ENCODE measurements around the gene DHRSX. TPM values are rescaled to one million over a fixed set of nuclear protein-coding genes. Genes with fewer than 3 reads are reported as not detected.
"Not testable (repeated sequence)": the region's sequence is repeated elsewhere in the genome, so short reads cannot be mapped to it uniquely, and the experiment has no call there.

The DHRSX gene
- total RNA-seq, 2 experiments from 2014 or later: 18.8 to 21.4 TPM

DNA sequence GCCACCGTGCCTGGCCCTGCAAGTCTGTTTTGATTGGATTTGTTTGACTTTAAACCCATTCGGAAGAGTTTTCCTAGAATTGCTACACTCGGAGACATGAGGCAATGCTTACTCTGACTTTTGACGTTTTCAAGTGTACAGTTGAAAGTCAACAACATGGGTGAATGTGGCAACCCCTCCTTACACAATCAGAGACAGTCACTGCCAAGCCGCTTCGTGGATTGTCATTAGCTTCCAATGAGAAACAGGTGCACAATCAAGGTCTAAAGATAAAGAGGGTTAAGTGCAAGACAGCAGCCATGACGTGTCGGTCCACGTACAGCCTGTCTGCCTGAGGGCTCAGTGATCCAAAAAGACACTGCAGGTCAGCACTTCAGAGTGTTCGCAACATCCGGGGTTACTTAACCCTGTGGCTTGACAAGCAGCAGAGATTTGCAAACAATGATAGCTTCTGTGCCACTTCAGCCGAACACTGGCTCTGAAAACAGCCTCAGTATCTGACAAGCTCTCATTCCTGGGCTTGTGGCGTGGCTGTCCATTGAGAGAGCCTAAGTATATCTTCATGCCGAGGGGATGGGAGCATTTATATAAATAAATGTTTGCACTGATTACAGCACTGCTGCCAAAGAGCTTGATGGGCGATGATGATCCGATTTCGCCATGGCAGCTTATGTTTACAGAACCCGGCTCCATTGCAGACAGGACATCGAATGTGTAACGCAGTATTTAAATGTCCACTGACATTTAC, 180.0 kb downstream of the DHRSX start:
- Mint-ChIP-seq H3K27me3 (ENCODE audit: low read depth) (no peaks in the 10 kb centered on the region), H3K27ac (no peak overlapping the region), H3K4me3 (no peak overlapping the region), H3K9me3 (peaks cover 9% of the 10 kb centered on the region), H3K36me3 (ENCODE audit: low read depth) (peaks cover 22% of the 10 kb centered on the region), H3K4me1 (ENCODE audit: low read depth) (peaks cover 2% of the 10 kb centered on the region)
- CTCF ChIA-PET: no interaction called here
- no peak for DNase-seq
- intact Hi-C loops (cut with micrococcal nuclease): no loop called here

DNA sequence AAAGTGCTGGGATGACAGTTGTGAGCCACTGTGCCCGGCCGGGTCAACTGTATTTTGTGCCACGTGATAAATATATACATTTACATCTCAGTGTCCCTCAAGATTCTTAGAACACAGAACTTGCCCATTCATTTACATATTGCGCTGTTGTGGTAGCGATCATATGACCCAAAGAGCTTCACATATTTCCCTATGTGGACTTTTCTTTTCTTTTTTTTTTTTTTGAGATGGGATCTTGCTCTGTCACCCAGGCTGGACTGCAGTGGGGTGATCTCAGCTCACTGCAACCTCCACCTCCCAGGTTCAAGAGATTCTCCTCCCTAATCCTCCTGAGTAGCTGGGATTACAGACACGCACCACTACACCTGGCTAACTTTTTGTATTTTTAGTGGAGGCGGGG, 180.7 kb downstream of the DHRSX start:
- CTCF ChIA-PET: no interaction called here
- Mint-ChIP-seq H3K4me3 (no peak overlapping the region), H3K9me3 (peaks cover 5% of the 10 kb centered on the region), H3K4me1 (ENCODE audit: low read depth) (no peaks in the 10 kb centered on the region), H3K27me3 (ENCODE audit: low read depth) (no peaks in the 10 kb centered on the region), H3K27ac (no peak overlapping the region), H3K36me3 (ENCODE audit: low read depth) (peaks cover 21% of the 10 kb centered on the region)
- intact Hi-C loops (cut with micrococcal nuclease): no loop called here
- DNase-seq: no peak

DNA sequence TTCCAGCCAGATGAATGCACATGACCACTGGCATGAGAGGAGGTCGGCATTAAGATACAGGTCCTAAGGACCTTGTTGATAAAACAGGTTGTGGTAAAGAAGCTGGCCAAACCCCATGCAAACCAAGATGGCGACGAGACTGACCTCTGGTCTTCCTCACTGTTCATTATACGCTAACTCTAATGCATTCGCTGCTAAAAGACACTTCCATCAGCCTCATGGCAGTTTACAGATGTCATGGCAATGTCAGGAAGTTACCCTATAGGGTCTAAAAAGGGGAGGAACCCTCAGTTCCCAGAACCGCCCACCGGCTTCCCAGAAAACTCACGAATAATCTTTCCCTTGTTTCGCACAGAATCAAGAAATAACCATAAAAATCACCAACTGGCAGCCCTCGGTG, 182.4 kb downstream of the DHRSX start:
- H3K4me3 Mint-ChIP-seq: no peak overlapping the region
- H3K9me3 Mint-ChIP-seq: peaks cover 5% of the 10 kb centered on the region
- intact Hi-C loops (cut with micrococcal nuclease): no loop called here
- no peaks in the 10 kb centered on the region for H3K4me1 Mint-ChIP-seq (ENCODE audit: low read depth)
- H3K36me3 Mint-ChIP-seq (ENCODE audit: low read depth): peaks cover 14% of the 10 kb centered on the region
- no peak overlapping the region for H3K27ac Mint-ChIP-seq
- CTCF ChIA-PET: no interaction called here
- no peak for DNase-seq
- no peaks in the 10 kb centered on the region for H3K27me3 Mint-ChIP-seq (ENCODE audit: low read depth)

DNA sequence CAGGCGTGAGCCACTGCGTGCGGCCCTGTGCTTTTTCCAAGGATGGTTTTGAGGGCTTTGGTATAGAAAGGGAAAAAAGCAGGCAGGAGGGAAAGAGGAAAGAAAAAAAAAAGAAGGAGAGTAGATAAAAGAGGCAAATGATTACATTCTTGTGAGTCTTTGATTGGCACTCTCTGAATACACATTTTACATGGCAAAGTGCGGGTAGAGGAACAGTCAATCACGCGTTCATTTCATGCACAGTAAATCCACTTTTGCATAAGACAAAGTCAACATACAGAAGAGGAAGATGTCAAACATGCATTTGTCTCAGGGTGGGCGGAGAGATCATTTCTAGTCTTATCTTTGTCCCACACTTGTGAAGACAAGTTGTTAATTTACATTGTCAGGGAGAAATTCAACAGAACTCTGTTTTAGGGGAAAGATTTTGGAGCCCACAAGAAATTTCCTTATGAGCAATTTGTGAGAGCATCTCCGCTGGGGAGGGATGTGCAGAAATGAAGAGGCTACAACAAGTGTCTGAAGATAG, 183.2 kb downstream of the DHRSX start:
- CTCF ChIA-PET: no interaction called here
- Mint-ChIP-seq H3K4me1 (ENCODE audit: low read depth) (no peaks in the 10 kb centered on the region), H3K27me3 (ENCODE audit: low read depth) (no peaks in the 10 kb centered on the region), H3K4me3 (no peak overlapping the region), H3K27ac (no peak overlapping the region), H3K36me3 (ENCODE audit: low read depth) (peaks cover 11% of the 10 kb centered on the region), H3K9me3 (peaks cover 3% of the 10 kb centered on the region)
- DNase-seq: no peak
- intact Hi-C loops (cut with micrococcal nuclease): no loop called here

DNA sequence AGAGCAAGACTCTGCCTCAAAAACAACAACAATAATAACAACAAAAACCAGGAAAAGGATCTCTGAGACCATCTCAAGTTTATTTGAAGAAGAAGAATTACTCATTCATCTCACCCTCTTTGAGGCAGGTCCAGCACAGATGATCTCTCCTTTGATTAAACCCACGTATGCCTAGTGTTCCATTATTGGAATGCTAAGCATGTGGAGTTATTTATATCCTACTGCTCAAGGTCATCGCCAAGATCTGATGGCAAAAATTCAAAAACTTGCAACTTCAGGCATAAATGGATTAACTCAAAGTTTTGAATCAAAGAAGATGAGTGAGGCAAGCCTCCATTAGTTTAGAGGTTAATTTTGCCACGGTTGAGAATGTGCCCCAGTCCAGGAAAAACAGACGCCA, 184.2 kb downstream of the DHRSX start:
- Mint-ChIP-seq H3K4me1 (ENCODE audit: low read depth) (no peaks in the 10 kb centered on the region), H3K9me3 (peaks cover 5% of the 10 kb centered on the region), H3K36me3 (ENCODE audit: low read depth) (peaks cover 18% of the 10 kb centered on the region), H3K4me3 (no peak overlapping the region), H3K27ac (no peak overlapping the region), H3K27me3 (ENCODE audit: low read depth) (no peaks in the 10 kb centered on the region)
- CTCF ChIA-PET: no interaction called here
- intact Hi-C loops (cut with micrococcal nuclease): no loop called here
- no peak for DNase-seq

DNA sequence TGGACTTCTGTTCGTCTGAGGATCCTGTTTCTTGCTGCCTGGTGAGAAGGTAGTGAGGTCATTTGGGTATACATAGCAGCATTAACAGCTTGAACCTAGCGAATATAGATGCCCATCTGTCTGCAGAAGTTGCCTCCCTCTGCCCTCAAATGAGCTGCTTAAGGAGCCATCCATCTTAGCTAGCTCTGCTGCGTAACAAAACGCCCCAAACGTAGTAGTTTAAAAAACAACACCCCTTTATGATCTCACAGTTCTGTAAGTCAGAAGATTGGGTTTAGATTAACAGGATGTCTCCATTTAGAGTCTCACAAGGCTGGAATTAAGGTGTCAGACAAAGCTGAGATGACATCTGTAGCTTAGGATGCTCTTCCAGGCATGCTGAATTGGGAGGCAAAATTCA, 185.3 kb downstream of the DHRSX start:
- peaks cover 2% of the 10 kb centered on the region for H3K9me3 Mint-ChIP-seq

DNA sequence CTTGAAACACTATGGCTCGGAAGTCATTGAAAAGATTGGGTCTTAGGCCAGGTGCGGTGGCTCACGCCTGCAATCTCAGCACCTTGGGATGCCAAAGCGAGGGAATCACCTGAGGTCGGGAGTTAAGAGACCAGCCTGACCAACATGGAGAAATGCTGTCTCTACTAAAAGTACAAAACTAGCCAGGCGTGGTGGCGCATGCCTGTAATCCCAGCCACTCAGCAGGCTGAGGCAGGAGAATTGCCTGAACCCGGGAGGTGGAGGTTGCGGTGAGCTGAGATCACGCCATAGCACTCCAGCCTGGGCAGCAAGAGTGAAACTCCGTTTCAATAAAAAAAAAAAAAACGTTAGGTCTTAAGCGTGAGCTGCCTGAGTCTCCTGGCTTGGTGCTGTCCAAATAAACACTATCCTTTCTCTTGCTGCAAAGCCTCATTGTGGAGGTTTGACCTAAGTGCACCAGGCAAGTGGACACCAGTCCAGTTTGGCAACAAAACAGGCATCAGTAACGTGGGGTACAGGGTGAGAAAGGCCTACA, 185.9 kb downstream of the DHRSX start:
- Mint-ChIP-seq H3K4me1 (ENCODE audit: low read depth) (no peaks in the 10 kb centered on the region), H3K27ac (no peak overlapping the region), H3K4me3 (no peak overlapping the region), H3K9me3 (peaks cover 2% of the 10 kb centered on the region), H3K27me3 (ENCODE audit: low read depth) (no peaks in the 10 kb centered on the region), H3K36me3 (ENCODE audit: low read depth) (peaks cover 25% of the 10 kb centered on the region)
- DNase-seq: no peak
- CTCF ChIA-PET: no interaction called here
- intact Hi-C loops (cut with micrococcal nuclease): no loop called here

More for the DNA sequence above, 185.3 kb downstream of the DHRSX start:
- DNase-seq: no peak
- Mint-ChIP-seq H3K36me3 (ENCODE audit: low read depth) (peaks cover 23% of the 10 kb centered on the region), H3K27me3 (ENCODE audit: low read depth) (no peaks in the 10 kb centered on the region), H3K4me1 (ENCODE audit: low read depth) (no peaks in the 10 kb centered on the region), H3K27ac (no peak overlapping the region), H3K4me3 (no peak overlapping the region)
- intact Hi-C loops (cut with micrococcal nuclease): no loop called here
- CTCF ChIA-PET: no interaction called here

DNA sequence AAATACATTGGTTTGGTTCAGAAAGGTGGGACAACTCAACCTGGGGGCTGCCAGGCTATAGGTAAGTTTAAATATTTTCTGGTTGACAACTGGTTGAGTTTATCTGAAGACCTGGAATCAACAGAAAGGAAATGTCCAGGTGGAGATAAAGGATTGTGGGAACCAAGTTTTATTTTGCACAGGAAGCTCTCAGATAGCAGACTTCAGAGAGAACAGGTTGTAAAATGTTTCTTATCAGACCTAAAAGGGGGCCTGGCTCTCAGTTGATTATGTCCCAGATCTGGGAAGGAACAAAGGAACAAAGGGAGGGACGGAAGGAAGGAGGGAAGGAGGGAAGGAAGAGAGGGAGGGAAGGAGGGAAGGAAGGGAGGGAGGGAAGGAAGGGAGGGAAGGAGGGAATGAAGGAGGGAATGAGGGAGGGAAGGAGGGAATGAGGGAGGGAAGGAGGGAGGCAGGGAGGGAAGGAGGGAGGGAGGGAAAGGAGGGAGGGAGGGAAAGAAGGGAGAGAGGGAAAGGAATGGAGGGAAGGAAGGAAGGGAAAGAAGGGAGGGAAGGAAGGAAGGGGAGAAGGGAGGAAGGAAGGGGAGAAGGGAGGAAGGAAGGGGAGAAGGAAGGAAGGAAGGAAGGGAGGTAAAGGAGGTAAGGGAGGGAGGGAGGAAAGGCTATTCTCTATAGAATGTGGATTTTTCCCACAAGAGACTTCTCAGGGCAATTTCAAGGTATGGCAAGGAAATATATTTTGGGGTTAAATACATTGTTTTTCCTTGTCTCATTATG, 186.7 kb downstream of the DHRSX start:
- no peaks in the 10 kb centered on the region for H3K27me3 Mint-ChIP-seq (ENCODE audit: low read depth)
- H3K4me3 Mint-ChIP-seq: no peak overlapping the region
- no peak for DNase-seq
- no peak overlapping the region for H3K27ac Mint-ChIP-seq
- H3K9me3 Mint-ChIP-seq: peaks cover 2% of the 10 kb centered on the region
- CTCF ChIA-PET: no interaction called here
- H3K36me3 Mint-ChIP-seq (ENCODE audit: low read depth): peaks cover 25% of the 10 kb centered on the region
- H3K4me1 Mint-ChIP-seq (ENCODE audit: low read depth): no peaks in the 10 kb centered on the region
- intact Hi-C loops (cut with micrococcal nuclease): no loop called here

DNA sequence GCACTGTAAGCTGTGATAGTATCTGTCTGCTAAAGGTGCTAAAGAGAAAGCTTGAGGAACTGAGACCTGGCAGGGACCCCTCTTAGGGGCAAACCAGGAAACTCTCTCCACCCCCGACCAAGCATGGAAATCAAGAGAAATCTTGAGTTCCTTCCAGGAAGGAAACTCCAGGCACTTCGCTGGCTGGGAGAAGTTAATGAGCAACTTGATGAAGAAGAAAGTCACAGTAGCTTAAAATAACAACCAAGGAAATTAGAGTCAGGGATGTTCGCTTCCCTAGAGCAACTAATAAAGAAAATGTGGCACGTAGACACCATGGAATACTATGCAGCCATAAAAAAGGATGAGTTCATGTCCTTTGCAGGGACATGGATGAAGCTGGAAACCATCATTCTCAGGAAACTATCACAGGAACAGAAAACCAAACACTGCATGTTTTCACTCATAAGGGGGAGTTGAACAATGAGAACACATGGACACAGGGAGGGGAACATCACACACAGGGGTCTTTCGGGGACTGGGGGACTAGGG, 188.7 kb downstream of the DHRSX start:
- H3K9me3 Mint-ChIP-seq: not testable (repeated sequence)

DNA sequence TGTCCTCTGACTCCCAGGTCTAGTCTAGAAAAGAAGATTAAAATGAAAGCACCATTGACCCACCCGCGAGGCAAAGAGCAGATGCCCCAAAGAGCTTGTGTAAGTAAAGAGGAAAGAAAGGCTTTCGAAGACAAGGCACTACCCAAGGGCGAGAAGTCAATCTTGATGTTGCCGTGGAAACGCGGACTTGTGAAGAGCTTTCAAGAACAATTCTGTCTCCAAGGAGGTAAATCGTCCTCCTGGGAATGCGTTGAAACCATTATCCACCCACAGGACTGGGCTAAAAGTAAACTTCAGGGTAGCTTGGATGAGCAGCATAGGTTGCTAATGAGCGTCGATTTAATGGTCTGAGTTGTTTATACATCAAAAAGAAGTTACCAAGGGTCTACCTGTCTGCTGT, 189.3 kb downstream of the DHRSX start:
- Mint-ChIP-seq H3K9me3 (peaks cover 8% of the 10 kb centered on the region), H3K4me3 (no peak overlapping the region), H3K36me3 (ENCODE audit: low read depth) (peaks cover 40% of the 10 kb centered on the region), H3K27ac (no peak overlapping the region), H3K4me1 (ENCODE audit: low read depth) (no peaks in the 10 kb centered on the region), H3K27me3 (ENCODE audit: low read depth) (no peaks in the 10 kb centered on the region)
- CTCF ChIA-PET: no interaction called here
- DNase-seq: no peak
- intact Hi-C loops (cut with micrococcal nuclease): no loop called here

More for the DNA sequence above, 188.7 kb downstream of the DHRSX start:
- H3K36me3 Mint-ChIP-seq (ENCODE audit: low read depth): peaks cover 36% of the 10 kb centered on the region
- H3K4me3 Mint-ChIP-seq; H3K27me3 Mint-ChIP-seq (ENCODE audit: low read depth); H3K27ac Mint-ChIP-seq; CTCF ChIA-PET; intact Hi-C loops (cut with micrococcal nuclease); H3K4me1 Mint-ChIP-seq (ENCODE audit: low read depth); DNase-seq: not testable (repeated sequence)

DNA sequence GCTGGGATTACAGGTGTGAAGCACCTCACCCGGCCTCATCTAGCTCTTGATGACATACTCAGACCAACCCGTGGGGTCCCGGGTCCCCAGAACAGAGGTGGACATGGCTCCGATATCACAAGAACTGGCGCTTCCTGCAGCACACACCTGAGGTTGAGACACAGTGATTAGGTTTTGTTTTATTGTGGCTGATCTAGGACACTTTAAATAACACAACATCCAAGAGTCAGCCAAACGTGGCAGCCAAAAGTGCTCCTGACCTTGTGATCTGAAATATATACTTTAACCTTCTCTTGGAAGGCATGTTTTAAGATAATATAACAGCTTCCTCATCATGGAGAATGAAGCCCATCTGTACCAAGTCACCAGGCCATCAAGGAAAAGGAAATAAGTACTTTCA, 198.9 kb downstream of the DHRSX start:
- CTCF ChIA-PET: no interaction called here
- Mint-ChIP-seq H3K27me3 (ENCODE audit: low read depth) (no peaks in the 10 kb centered on the region), H3K4me1 (ENCODE audit: low read depth) (no peaks in the 10 kb centered on the region), H3K4me3 (no peak overlapping the region), H3K9me3 (peaks cover 21% of the 10 kb centered on the region), H3K27ac (no peak overlapping the region), H3K36me3 (ENCODE audit: low read depth) (peaks cover 29% of the 10 kb centered on the region)
- DNase-seq: no peak
- intact Hi-C loops (cut with micrococcal nuclease): no loop called here

DNA sequence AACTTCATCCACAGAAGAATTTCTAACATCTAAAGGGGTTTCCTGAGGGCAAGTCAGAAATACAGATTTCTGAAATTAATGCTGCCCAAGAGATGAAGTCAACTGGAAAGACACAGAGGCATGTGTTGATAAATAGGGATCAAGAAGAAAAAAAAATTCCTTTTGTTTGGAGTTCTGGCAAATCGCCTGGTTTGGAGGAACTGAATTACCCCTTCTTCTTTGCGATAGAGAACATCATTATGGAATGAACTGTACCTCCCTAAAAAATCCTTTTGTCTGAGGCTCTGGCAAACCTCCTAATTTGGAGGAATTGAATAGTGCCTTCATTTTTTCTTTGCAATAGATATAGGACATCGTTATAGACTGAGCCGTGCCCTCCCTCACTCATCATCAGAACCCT, 200.9 kb downstream of the DHRSX start:
- intact Hi-C loops (cut with micrococcal nuclease): no loop called here
- H3K9me3 Mint-ChIP-seq: peaks cover 9% of the 10 kb centered on the region
- H3K4me3 Mint-ChIP-seq: no peak overlapping the region
- no peak for DNase-seq
- H3K27ac Mint-ChIP-seq: no peak overlapping the region
- CTCF ChIA-PET: no interaction called here
- no peaks in the 10 kb centered on the region for H3K27me3 Mint-ChIP-seq (ENCODE audit: low read depth)
- no peaks in the 10 kb centered on the region for H3K4me1 Mint-ChIP-seq (ENCODE audit: low read depth)
- H3K36me3 Mint-ChIP-seq (ENCODE audit: low read depth): peaks cover 16% of the 10 kb centered on the region

All from activated naive CD4-positive, alpha-beta T cell treated with anti-CD3 and anti-CD28 coated beads for 36 hours (primary cell).